K562 (cell line): ENCODE data around the gene GALE. TPM values are rescaled to one million over a fixed set of nuclear protein-coding genes. Genes with fewer than 3 reads are reported as not detected.
A peak's percentile ranks its signal among the peaks of the same experiment; 100 is the strongest.

Source experiments
- ARID2 ChIP-seq: fragments of 450-650 bp; IDR thresholded peaks from 2 replicates; pipeline ENCODE4 v1.6.1; 2017; ENCODE audit warnings: antibody characterized with exemption, mild to moderate bottlenecking
- ELF1 ChIP-seq: fragments of 200-800 bp; sonication (Bioruptor generic); IDR thresholded peaks from 2 replicates; pipeline ENCODE4 v1.6.1; 2016; ENCODE audit warnings: missing genetic modification characterization, missing compliant biosample characterization
- GTF2E2 ChIP-seq: fragments of 200-800 bp; sonication (Bioruptor generic); IDR thresholded peaks from 2 replicates; pipeline ENCODE4 v1.6.1; 2016; ENCODE audit warnings: missing genetic modification characterization, missing compliant biosample characterization
- HDAC2 ChIP-seq: fragments of 450-650 bp; IDR thresholded peaks from 2 replicates; pipeline ENCODE4 v1.6.1; 2016; ENCODE audit warnings: mild to moderate bottlenecking
- HMGN3 ChIP-seq: IDR thresholded peaks from 2 replicates; pipeline ENCODE4 v1.6.1; 2011; ENCODE audit warnings: borderline replicate concordance, low read depth, mild to moderate bottlenecking, mixed read lengths, low read length; ENCODE audit not compliant: insufficient read length; ENCODE audit errors: extremely low read depth
- MITF ChIP-seq: IDR thresholded peaks from 2 replicates; pipeline ENCODE4 v1.6.1; 2014; ENCODE audit warnings: antibody characterized with exemption
- PHF20 ChIP-seq: fragments of 450-650 bp; IDR thresholded peaks from 2 replicates; pipeline ENCODE4 v1.6.1; 2018; ENCODE audit not compliant: partially characterized antibody
- POLR3G ChIP-seq: IDR thresholded peaks from 2 replicates; pipeline ENCODE4 v1.6.1; 2011; ENCODE audit not compliant: insufficient read length, insufficient replicate concordance; ENCODE audit errors: extremely low read depth
- POU5F1 ChIP-seq: fragments of 150-350 bp; IDR thresholded peaks from 2 replicates; pipeline ENCODE4 v1.6.1; 2014; ENCODE audit warnings: borderline replicate concordance, low read length, low read depth, mild to moderate bottlenecking; ENCODE audit not compliant: partially characterized antibody
- RCOR1 ChIP-seq, 2 experiments: IDR thresholded peaks; 2 replicates each; pipeline ENCODE4 v1.6.1; 2012; ENCODE audit warnings: low read depth in 2 of 2, low read length in 2 of 2, borderline replicate concordance in 1 of 2, improper control_type of control experiment in 1 of 2
- SMARCC2 ChIP-seq: fragments of 450-650 bp; IDR thresholded peaks from 2 replicates; pipeline ENCODE4 v1.6.1; 2017; ENCODE audit warnings: antibody characterized with exemption, moderate library complexity, mild to moderate bottlenecking, low read depth
- SP2 ChIP-seq: IDR thresholded peaks from 2 replicates; pipeline ENCODE4 v1.6.1; 2011; ENCODE audit warnings: mild to moderate bottlenecking, low read depth, low read length, moderate library complexity; ENCODE audit not compliant: poor library complexity, severe bottlenecking; ENCODE audit errors: extremely low read depth
- TEAD4 ChIP-seq, 2 experiments: sonication (generic) in 1 of 2; formaldehyde crosslinking in 1 of 2; IDR thresholded peaks; 2 replicates each; pipeline versions ENCODE4 v1.6.1 to v1.8.0; 2012 to 2022; ENCODE audit warnings: borderline replicate concordance in 1 of 2, inconsistent platforms in 1 of 2, low read length in 1 of 2, mild to moderate bottlenecking in 1 of 2, missing genetic modification reagents in 1 of 2
- YBX1 ChIP-seq: fragments of 450-650 bp; IDR thresholded peaks from 2 replicates; pipeline ENCODE4 v1.7.1; 2016; ENCODE audit warnings: mild to moderate bottlenecking
- ZNF175 ChIP-seq: fragments of 200-800 bp; sonication (Bioruptor generic); IDR thresholded peaks from 2 replicates; pipeline ENCODE4 v1.6.1; 2016; ENCODE audit warnings: low read depth, mild to moderate bottlenecking, missing genetic modification characterization, missing compliant biosample characterization
- ZNF282 ChIP-seq: sonication (generic); formaldehyde crosslinking; IDR thresholded peaks from 2 replicates; pipeline ENCODE4 v1.8.1; 2023; ENCODE audit warnings: missing genetic modification reagents
- ZNF778 ChIP-seq: fragments of 450-650 bp; formaldehyde crosslinking; IDR thresholded peaks from 2 replicates; pipeline ENCODE4 v1.4.0; 2020; ENCODE audit warnings: mild to moderate bottlenecking, moderate library complexity
- polyA plus RNA-seq, 8 experiments: library from polyadenylated mRNA; depleted of rRNA in 4 of 8; stranded (reverse) in 5 of 8; unstranded in 3 of 8; fragments of >200 nt; fragmentation: Nextera tagmentation in 2 of 8; fragmentation: Illumina TruSeq in 1 of 8; extraction: Ambion mirVana in 2 of 8; extraction: Trizol in 1 of 8; gene quantifications; 2 replicates each; pipeline versions ENCODE4 v1.2.1 to v1.2.3, GENCODE V29; 2011 to 2014; ENCODE audit warnings: inconsistent platforms in 1 of 8, missing spikeins in 1 of 8
- total RNA-seq, 7 experiments: library from RNA; depleted of rRNA in 6 of 7; stranded (reverse); fragments of >200 nt in 6 of 7; fragmentation: Illumina TruSeq in 2 of 7; extraction: Trizol in 2 of 7; gene quantifications; 2 replicates each; pipeline versions ENCODE4 v1.2.1 to v1.2.3, GENCODE V29; 2011 to 2021; ENCODE audit warnings: low replicate concordance in 1 of 7
- TF ChIP-seq, protein P1 (sequence below): fragments of 450-650 bp; IDR thresholded peaks from 2 replicates; pipeline ENCODE4 v1.6.1; 2016
- TF ChIP-seq, protein P2 (sequence below): sonication (generic); formaldehyde crosslinking; IDR thresholded peaks from 2 replicates; pipeline ENCODE4 v1.8.0; 2022; ENCODE audit warnings: mild to moderate bottlenecking, missing genetic modification reagents
- TF ChIP-seq, protein P3 (sequence below), 2 experiments: IDR thresholded peaks; 2 replicates each; pipeline ENCODE4 v1.6.1; 2012; ENCODE audit warnings: improper control_type of control experiment in 2 of 2, low read depth in 2 of 2, low read length in 2 of 2, borderline replicate concordance in 1 of 2

The GALE gene
- total and polyA plus RNA-seq, 9 of the 15 experiments (the other 6 are each of a cell fraction or from before 2014, with no cell fraction given), result 8.4 to 139 (median 88.3) TPM

DNA sequence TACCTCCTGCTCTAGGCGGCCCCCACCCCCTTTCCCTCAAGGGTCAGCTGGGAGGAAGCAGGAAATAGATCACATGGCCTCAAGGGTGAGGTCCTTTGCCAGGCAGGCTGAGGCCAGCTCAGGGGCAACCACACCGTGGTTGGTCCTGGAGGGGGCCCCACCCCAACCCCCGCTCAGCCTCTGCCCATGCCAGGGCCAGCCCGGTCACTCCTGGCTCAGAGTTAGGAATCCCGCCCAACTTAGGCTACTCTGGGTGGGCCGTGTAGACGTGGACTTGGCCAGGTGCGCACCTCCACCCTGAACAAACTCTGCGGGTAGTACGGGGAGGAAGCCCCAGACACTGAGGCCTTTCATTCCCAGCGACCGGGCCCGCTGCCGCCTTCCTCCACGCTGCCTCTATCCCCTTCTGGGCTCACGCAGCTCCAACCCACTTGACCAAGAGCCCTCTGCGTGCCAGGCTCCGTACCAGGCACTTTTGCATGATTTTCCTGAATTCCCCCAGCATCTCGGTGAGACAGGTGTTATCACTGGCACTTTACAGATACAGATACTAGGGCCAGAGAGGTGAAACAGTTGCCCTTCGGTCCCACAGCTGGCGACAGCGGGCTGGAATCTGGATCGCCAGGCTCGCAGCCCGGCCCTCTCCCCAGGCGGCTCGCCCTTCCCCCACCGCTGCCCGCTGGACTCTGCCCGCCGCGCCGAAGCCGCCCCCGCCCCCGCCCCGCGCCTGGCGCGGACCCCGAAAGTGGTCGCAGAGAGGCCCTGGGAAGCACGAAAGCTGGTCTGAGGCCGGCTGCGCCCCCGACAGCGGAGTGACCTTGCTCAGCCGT lies 769 bp downstream of the GALE start (continued):
- peak; percentile 90 for TF ChIP-seq ZNF175 (CRISPR knock-in tag)
- TF ChIP-seq ZNF778 (CRISPR knock-in tag), result no peak
- TF ChIP-seq, protein P1, sequence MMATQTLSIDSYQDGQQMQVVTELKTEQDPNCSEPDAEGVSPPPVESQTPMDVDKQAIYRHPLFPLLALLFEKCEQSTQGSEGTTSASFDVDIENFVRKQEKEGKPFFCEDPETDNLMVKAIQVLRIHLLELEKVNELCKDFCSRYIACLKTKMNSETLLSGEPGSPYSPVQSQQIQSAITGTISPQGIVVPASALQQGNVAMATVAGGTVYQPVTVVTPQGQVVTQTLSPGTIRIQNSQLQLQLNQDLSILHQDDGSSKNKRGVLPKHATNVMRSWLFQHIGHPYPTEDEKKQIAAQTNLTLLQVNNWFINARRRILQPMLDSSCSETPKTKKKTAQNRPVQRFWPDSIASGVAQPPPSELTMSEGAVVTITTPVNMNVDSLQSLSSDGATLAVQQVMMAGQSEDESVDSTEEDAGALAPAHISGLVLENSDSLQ, result no peak
- TF ChIP-seq YBX1, result no peak
- no peak for TF ChIP-seq SMARCC2
- peak; percentile 18 for TF ChIP-seq HMGN3
- no peak for TF ChIP-seq ELF1 (tag)
- TF ChIP-seq ZNF282, result no peak
- no peak for TF ChIP-seq POU5F1
- no peak for TF ChIP-seq ARID2
- TF ChIP-seq, protein P2, sequence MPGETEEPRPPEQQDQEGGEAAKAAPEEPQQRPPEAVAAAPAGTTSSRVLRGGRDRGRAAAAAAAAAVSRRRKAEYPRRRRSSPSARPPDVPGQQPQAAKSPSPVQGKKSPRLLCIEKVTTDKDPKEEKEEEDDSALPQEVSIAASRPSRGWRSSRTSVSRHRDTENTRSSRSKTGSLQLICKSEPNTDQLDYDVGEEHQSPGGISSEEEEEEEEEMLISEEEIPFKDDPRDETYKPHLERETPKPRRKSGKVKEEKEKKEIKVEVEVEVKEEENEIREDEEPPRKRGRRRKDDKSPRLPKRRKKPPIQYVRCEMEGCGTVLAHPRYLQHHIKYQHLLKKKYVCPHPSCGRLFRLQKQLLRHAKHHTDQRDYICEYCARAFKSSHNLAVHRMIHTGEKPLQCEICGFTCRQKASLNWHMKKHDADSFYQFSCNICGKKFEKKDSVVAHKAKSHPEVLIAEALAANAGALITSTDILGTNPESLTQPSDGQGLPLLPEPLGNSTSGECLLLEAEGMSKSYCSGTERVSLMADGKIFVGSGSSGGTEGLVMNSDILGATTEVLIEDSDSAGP (CRISPR knock-in tag), result no peak; the same call in 1 of the 2 replicates
- peak in 1 of 2 experiments; percentile 22; a peak in 1 of 4 replicates for TF ChIP-seq RCOR1 (IDR thresholded peaks at IDR 0.05; ENCODE audit: borderline replicate concordance in 1 of 2, low read depth in 2 of 2, low read length in 2 of 2)
- TF ChIP-seq MITF, result peak; percentile 55; the same call in 1 of the 2 replicates
- no peak for TF ChIP-seq SP2
- TF ChIP-seq, protein P3, sequence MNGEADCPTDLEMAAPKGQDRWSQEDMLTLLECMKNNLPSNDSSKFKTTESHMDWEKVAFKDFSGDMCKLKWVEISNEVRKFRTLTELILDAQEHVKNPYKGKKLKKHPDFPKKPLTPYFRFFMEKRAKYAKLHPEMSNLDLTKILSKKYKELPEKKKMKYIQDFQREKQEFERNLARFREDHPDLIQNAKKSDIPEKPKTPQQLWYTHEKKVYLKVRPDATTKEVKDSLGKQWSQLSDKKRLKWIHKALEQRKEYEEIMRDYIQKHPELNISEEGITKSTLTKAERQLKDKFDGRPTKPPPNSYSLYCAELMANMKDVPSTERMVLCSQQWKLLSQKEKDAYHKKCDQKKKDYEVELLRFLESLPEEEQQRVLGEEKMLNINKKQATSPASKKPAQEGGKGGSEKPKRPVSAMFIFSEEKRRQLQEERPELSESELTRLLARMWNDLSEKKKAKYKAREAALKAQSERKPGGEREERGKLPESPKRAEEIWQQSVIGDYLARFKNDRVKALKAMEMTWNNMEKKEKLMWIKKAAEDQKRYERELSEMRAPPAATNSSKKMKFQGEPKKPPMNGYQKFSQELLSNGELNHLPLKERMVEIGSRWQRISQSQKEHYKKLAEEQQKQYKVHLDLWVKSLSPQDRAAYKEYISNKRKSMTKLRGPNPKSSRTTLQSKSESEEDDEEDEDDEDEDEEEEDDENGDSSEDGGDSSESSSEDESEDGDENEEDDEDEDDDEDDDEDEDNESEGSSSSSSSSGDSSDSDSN (IDR thresholded peaks at IDR 0.05; ENCODE audit: borderline replicate concordance in 1 of 2, low read depth in 2 of 2, low read length in 2 of 2), result 0 out of 4 replicates have a peak, but pooled peaks of 1 of the 2 experiments have one; percentile 4
- peak; percentile 61; the same call in 1 of the 2 replicates for TF ChIP-seq GTF2E2 (tag)
- peak; percentile 48 for TF ChIP-seq PHF20
- no peak for TF ChIP-seq POLR3G
- TF ChIP-seq HDAC2, result peak; percentile 66; the same call in 1 of the 2 replicates
- TF ChIP-seq TEAD4 (IDR thresholded peaks at IDR 0.05; ENCODE audit: low read length), result no peak
- no peak for TF ChIP-seq TEAD4 (CRISPR knock-in tag; IDR thresholded peaks at IDR 0.05; ENCODE audit: borderline replicate concordance)
